Memory B cell (primary cell): ENCODE data around the gene PIM2.

Experiments
- ATAC-seq: fragments of 150-1000 bp; cut with Tn5 transposase; 2 replicates; pipeline ENCODE4 v1.10.0; 2021; ENCODE audit warnings: low read depth, mild to moderate bottlenecking, moderate library complexity
- DNase-seq, 2 donors: peaks; one replicate each; pipeline ENCODE4 v3.0.0; 2022; ENCODE audit warnings: low spot score in 2 of 2
- H3K27ac Mint-ChIP-seq: one replicate; pipeline ENCODE4 v1.8.0; 2022; ENCODE audit warnings: mild to moderate bottlenecking, moderate library complexity, mixed read lengths
- H3K27me3 Mint-ChIP-seq: one replicate; pipeline ENCODE4 v1.8.0; 2022; ENCODE audit warnings: mixed read lengths
- H3K36me3 Mint-ChIP-seq: one replicate; pipeline ENCODE4 v1.8.0; 2022; ENCODE audit warnings: mild to moderate bottlenecking, mixed read lengths
- H3K4me1 Mint-ChIP-seq: one replicate; pipeline ENCODE4 v1.8.0; 2022; ENCODE audit warnings: mixed read lengths
- H3K4me3 Mint-ChIP-seq: one replicate; pipeline ENCODE4 v1.8.0; 2022; ENCODE audit warnings: mild to moderate bottlenecking, moderate library complexity, mixed read lengths
- H3K9me3 Mint-ChIP-seq: one replicate; pipeline ENCODE4 v1.8.0; 2022; ENCODE audit warnings: mixed read lengths

PIM2 gene

DNA sequence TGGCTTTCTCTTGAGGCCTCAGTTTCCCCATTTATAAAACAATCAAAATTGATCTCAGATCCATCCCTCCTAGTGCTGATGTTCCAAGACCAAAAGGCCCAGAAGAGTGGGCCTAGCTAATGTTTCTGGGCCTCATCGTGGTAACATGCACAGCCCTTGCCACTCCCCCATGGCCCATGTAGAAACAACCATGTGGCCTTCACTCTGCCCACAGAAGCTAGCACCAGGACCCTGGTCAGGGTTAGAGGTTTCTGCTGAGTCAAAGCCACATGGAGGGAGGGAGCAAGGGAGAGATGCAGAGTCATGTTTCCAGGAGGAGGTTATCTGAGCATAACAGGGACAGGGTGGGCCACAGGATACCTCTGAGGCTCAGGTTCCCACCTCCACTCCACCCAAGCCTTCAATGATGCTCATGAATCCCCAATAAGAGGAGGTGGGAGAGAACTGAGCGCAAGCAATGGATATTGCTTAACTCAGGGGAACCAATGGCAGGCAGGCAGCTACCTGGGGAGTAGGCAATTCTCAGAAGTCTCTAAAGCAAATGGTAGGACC, 21.7 kb upstream of the PIM2 start:
- ATAC-seq (no peak), DNase-seq (no peak)
- peak overlapping the region; percentile 21 for H3K4me3 Mint-ChIP-seq
- H3K27ac Mint-ChIP-seq = peak overlapping the region; percentile 99
- H3K36me3 Mint-ChIP-seq = peaks cover 7% of the 10 kb centered on the region
- no peaks in the 10 kb centered on the region for H3K27me3 Mint-ChIP-seq
- no peaks in the 10 kb centered on the region for H3K9me3 Mint-ChIP-seq
- peaks cover 49% of the 10 kb centered on the region for H3K4me1 Mint-ChIP-seq

DNA sequence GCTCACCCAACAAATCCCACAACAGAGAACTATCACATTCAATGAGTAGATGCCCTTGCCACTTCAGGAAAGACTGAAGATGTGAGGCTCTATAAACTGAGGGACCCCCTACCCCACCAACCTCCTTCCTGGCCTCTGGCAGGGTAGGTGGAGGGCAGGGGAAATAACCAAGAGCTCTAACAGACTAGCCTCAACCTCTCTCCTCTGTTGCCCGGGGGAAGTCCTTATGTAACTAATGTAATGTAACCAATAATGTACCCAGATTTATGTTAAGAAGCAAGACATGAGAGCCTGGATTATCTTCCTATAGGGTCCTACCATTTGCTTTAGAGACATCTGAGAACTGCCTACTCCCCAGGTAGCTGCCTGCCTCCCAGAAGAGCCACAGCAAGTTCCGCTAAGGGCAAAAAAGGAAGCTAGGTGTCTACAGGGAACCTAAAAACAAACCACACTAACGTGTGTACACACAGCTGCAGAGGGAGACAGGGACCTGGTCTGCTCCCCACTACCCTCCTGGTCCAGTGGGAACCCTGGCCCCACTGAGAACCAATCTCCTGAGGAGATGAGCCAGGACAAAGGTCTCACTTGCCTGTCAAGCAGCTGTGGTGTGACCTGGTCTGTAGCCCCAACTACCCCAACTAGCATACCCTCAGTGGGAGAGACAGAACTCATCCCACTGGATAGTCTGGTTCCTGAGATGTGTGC, 20.9 kb upstream of the PIM2 start:
- DNase-seq = peak; percentile 30 to 63
- peak; percentile 34 for ATAC-seq
- no peaks in the 10 kb centered on the region for H3K27me3 Mint-ChIP-seq
- peak overlapping the region; percentile 83 for H3K4me3 Mint-ChIP-seq
- H3K4me1 Mint-ChIP-seq = peaks cover 55% of the 10 kb centered on the region
- H3K27ac Mint-ChIP-seq = peak overlapping the region; percentile 99
- H3K9me3 Mint-ChIP-seq = no peaks in the 10 kb centered on the region
- peaks cover 9% of the 10 kb centered on the region for H3K36me3 Mint-ChIP-seq

DNA sequence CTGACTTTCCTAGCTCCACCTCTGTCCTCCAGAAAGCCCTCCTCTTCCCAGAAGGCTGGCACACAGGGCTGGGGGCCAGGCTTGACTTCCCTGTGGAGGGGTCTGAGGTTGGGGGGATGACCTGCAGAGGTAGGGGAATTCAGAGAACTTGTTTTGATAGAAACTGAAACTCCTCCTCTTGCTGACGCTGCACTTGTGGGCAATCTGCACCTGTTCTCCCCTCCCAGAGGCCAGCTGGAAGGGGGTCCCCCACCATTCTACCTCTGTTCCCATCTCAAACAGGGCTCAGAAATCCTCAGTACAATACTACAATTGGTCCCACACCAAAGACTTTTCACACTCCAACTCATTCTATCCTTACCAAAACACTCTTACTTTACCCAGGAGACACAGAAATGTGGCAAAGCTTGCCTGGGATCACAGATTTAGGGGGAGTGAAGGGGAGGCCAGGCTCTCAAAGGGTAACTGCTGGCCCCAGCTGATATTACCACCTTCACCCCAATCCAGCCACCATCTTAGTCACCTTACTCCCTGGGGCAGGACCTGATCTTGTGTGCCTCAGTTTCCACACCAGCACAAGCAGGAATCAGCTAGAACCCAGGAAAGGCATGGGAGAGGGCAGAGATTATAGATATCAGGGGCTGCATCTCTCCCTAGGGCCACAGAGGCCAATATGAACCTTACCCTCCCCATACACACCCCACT, 20.0 kb upstream of the PIM2 start:
- no peaks in the 10 kb centered on the region for H3K27me3 Mint-ChIP-seq
- peak overlapping the region; percentile 83 for H3K4me3 Mint-ChIP-seq
- H3K4me1 Mint-ChIP-seq = peaks cover 54% of the 10 kb centered on the region
- H3K27ac Mint-ChIP-seq = peak overlapping the region; percentile 99
- ATAC-seq (peak; percentile 50), DNase-seq (peak; percentile 67 to 76)
- peaks cover 11% of the 10 kb centered on the region for H3K36me3 Mint-ChIP-seq
- no peaks in the 10 kb centered on the region for H3K9me3 Mint-ChIP-seq

DNA sequence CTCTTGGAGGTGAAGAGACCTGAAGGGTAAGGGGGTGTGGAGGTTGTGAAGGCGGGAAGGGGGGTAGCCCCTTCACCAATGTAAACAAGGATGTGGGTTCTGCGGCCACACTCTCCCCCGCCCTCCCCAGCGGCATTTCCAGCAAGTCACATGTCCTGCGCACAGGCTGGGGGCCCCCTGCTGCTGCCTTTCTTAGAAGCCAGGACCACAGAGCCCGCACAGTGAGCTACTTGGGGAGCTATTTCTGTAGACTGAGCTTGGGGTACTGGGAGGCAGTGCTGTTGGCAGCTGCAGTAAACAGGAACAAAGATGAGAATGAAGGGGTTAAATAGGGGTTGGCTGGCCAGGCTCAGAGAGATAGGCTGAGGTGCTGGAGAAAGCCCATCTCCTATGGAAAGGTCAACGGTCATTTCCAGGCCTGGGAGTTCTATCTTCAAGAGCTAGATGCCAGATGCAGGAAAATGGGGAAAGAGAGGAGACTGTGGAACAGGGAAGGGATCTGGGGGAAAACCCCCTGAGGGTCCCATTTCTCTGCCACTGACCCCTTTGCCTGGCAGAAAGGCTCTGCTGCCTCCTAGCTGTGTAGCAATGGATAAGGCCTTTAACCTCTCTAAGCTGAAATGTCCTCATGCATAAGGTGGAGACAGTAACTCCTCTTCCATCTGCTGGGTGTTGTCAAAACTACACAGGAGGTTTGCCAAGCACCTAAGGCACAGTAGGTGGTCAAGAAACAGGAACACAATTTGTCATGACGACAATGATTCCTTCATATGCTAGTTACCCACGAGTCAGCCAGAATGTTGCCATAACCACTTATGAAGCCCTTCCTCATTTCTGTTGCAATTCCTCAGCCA, 18.5 kb upstream of the PIM2 start:
- H3K4me1 Mint-ChIP-seq = peaks cover 51% of the 10 kb centered on the region
- peaks cover 9% of the 10 kb centered on the region for H3K36me3 Mint-ChIP-seq
- peak; percentile 72 to 75 for DNase-seq
- no peaks in the 10 kb centered on the region for H3K27me3 Mint-ChIP-seq
- H3K4me3 Mint-ChIP-seq = peak overlapping the region; percentile 83
- peak; percentile 60 for ATAC-seq
- no peaks in the 10 kb centered on the region for H3K9me3 Mint-ChIP-seq
- H3K27ac Mint-ChIP-seq = peak overlapping the region; percentile 99

DNA sequence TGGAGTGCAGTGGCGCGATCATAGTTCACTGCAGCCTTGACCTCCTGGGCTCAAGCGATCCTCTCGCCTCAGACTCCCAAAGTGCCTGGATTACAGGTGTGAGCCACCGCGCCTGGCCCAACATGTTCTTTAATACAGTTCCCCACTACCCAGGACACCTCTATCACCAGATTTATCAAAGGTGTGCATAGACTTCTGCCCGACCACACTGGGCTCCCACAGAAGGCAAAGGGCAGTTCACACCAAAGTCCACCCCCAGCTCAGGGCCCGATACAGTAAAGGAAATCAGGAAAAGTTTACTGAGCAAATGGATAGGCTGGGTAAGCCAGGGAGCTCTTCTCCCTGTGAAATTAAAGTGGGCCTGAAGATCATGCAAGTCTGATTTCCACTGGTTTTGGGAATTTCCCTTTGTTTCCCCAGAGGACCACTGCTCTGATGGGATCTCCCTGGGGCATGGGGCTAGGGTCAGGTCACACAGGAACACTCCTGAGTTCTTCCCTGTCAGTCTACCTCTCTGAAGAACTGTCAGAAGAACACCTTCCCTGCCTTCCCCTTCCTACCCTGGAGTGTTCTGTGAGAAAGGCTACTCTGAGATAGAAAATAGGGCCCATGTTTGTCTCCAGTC, 17.7 kb upstream of the PIM2 start:
- Mint-ChIP-seq H3K27ac (peak overlapping the region; percentile 99), H3K27me3 (no peaks in the 10 kb centered on the region), H3K4me1 (peaks cover 44% of the 10 kb centered on the region), H3K36me3 (peaks cover 7% of the 10 kb centered on the region), H3K9me3 (no peaks in the 10 kb centered on the region), H3K4me3 (peak overlapping the region; percentile 83)
- DNase-seq = no peak
- ATAC-seq = no peak

DNA sequence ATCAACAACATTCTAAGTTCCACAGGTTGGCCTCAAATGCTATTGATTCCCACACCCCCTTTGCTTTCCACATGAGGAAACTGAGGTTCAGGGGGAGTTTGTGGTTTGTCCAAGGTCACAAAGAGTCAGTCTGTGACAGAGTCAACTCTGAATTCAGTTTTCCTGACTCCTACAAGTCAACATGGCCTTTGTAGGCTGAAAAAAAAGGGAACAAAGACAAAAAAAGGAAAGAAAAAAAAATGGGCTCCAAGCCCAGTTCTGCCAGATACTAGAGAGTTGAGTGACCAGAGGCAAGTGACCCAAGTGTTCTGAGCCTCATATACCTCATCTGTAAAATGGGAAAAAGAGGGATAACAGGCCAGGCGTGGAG, 16.5 kb upstream of the PIM2 start:
- Mint-ChIP-seq H3K36me3 (peaks cover 8% of the 10 kb centered on the region), H3K9me3 (no peaks in the 10 kb centered on the region), H3K27ac (peak overlapping the region; percentile 99), H3K4me1 (peaks cover 42% of the 10 kb centered on the region), H3K27me3 (no peaks in the 10 kb centered on the region), H3K4me3 (peak overlapping the region; percentile 46)
- DNase-seq = no peak
- ATAC-seq = no peak

DNA sequence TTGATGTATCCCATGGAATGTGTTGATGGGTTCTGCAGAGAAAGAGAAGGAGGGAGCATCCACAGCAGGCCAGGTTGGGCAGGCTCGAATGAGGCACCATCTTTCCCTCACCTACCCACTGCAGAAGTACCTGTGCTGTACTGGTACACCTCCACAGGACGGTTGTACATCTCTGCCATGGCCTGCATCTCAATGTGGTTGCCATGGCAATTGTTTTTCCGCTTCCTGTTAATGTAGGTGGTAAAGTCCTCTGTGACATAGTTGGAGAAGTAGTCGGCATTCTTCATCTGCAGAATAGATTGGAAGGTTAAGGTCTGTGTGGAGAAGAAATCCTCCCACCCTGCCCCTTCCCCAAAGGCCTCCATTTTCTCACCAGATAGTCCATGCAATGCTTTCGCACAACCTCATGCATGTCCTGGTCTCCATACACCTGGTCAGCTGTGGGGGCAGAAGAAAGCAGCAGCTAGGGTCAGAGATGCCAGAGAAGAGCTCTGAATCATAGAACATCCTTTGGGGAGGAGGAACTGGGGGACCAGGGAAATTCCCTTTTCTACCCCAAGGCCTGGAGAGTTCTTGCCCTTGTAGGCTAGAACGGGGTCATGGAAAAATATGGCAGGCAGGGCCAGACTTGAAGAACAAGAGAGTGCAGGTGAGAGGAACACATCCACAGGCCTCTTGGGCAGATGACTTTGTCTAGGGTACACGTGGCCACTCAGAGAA, 15.9 kb upstream of the PIM2 start:
- Mint-ChIP-seq H3K4me3 (peak overlapping the region; percentile 46), H3K4me1 (peaks cover 41% of the 10 kb centered on the region), H3K27ac (peak overlapping the region; percentile 99), H3K36me3 (peaks cover 12% of the 10 kb centered on the region), H3K9me3 (no peaks in the 10 kb centered on the region), H3K27me3 (no peaks in the 10 kb centered on the region)
- ATAC-seq (no peak), DNase-seq (no peak)

DNA sequence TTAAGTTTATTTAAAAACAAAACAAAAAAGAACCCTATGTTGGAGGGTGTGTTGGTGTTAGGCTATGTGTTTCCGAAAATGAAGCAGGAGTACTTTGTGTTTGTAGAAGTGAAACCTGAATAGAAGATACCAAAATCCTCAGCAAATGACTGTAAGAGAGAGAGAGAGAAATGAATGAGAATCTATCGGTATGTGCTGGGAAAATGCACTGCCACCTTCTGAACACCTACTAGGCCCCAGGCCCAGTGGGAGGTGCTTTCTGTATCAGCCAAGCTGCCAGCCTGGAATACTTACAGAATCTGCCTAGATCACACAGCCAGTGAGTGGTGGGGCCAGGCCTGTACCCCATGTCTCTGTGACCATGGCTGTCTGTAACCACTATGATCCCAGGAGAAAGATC, 14.9 kb upstream of the PIM2 start:
- Mint-ChIP-seq H3K27me3 (no peaks in the 10 kb centered on the region), H3K36me3 (peaks cover 12% of the 10 kb centered on the region), H3K9me3 (no peaks in the 10 kb centered on the region), H3K4me1 (peaks cover 31% of the 10 kb centered on the region), H3K4me3 (peak overlapping the region; percentile 50), H3K27ac (peak overlapping the region; percentile 99)
- DNase-seq (no peak), ATAC-seq (no peak)

DNA sequence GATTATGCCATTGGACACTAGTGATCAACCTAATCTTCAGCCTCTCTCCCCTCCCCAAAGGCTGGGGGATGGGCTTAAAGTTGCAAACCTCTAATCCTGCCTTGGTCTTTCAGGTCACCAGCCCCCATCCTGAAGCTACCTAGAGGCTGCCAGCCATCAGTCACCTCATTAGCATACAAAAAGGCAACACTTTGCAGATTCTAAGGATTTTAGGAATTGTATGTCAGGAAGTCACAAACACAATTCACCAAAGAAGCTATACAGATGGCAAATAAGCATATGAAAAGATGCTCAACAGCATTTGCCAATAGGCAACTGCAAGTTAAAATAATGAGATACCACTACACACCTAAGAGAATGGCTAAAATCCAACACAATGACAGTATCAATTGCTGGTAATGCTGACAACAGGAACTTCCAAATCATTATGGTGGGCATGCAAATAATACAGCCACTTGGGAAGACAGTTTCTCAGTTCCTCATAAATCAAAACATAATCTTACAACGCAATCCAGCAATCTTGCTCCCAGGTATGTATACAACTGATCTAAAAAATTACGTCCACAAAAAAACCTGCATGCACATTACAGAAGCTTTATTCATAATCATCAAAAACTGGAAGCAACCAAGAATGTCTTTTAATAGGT, 9.0 kb upstream of the PIM2 start:
- peaks cover 16% of the 10 kb centered on the region for H3K36me3 Mint-ChIP-seq
- peak overlapping the region; percentile 75 for H3K27ac Mint-ChIP-seq
- peak overlapping the region; percentile 69 for H3K4me3 Mint-ChIP-seq
- H3K27me3 Mint-ChIP-seq = no peaks in the 10 kb centered on the region
- peak; percentile 78 for ATAC-seq
- no peak for DNase-seq
- H3K9me3 Mint-ChIP-seq = no peaks in the 10 kb centered on the region
- H3K4me1 Mint-ChIP-seq = peaks cover 17% of the 10 kb centered on the region

DNA sequence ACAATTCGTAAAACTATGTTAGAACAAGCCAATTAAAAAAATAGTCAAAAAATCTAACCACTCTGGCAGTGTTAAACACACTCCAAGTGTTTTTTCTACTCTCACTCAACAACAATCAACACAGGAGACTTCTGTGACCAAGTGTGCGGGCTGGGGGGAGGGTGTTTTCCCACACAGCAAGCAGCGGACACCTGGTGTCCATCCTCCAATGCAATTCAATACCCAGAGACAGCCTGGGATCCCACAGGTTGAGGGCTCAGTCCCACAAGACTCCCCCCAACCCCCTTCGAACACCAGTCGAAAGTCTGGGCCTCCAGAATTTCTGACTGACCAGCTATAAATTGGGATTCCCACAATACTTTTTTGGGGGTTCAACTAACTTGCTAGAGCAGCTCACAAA, 8.3 kb upstream of the PIM2 start:
- no peaks in the 10 kb centered on the region for H3K27me3 Mint-ChIP-seq
- no peak overlapping the region for H3K27ac Mint-ChIP-seq
- no peak overlapping the region for H3K4me3 Mint-ChIP-seq
- peaks cover 16% of the 10 kb centered on the region for H3K4me1 Mint-ChIP-seq
- H3K36me3 Mint-ChIP-seq = peaks cover 18% of the 10 kb centered on the region
- ATAC-seq (no peak), DNase-seq (no peak)
- H3K9me3 Mint-ChIP-seq = no peaks in the 10 kb centered on the region

DNA sequence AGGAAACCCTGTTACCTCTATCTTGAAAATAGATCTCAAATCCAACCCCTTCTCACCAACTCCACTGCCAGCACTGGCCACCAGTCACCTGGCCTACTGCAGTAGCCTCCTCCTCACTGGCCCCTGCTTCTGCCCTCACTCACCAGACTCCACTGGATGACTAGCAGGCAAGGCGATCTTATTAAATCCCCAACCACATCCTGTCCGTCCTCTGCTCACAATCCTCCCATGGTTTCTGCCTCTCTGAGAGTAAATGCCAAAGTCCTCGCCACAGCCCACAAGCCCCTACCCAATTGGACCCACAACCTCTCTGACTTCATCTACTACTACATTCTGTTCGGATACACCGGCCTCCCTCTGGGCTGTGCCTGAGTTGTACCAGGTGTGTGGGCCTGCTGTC, 5.4 kb upstream of the PIM2 start:
- no peak overlapping the region for H3K4me3 Mint-ChIP-seq
- DNase-seq (no peak), ATAC-seq (no peak)
- H3K36me3 Mint-ChIP-seq = peaks cover 13% of the 10 kb centered on the region
- H3K27ac Mint-ChIP-seq = peak overlapping the region; percentile 80
- no peaks in the 10 kb centered on the region for H3K9me3 Mint-ChIP-seq
- no peaks in the 10 kb centered on the region for H3K27me3 Mint-ChIP-seq
- H3K4me1 Mint-ChIP-seq = peaks cover 26% of the 10 kb centered on the region

DNA sequence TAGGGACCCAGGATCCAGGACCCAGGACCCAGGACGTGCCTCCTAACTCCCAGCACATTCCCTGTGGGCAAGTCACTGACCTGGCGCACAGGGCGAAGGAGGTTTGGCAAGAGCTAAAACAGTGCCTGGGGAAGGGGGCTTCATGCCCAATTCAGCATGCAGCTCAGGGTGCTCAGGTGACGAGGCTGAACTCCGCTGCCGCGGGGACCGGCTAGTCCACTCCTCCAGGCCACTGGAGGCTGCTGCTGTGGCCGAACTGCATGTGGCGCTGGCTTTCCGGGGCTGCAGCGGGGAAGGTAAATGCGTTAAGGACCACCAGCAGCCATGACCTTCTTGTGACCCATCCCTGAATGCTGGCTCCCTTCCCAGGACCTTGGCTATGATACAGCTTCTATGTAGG, 4.9 kb upstream of the PIM2 start:
- DNase-seq = no peak
- H3K4me1 Mint-ChIP-seq = peaks cover 26% of the 10 kb centered on the region
- H3K4me3 Mint-ChIP-seq = no peak overlapping the region
- no peaks in the 10 kb centered on the region for H3K27me3 Mint-ChIP-seq
- no peaks in the 10 kb centered on the region for H3K9me3 Mint-ChIP-seq
- H3K27ac Mint-ChIP-seq = no peak overlapping the region
- ATAC-seq = no peak
- H3K36me3 Mint-ChIP-seq = peaks cover 13% of the 10 kb centered on the region

DNA sequence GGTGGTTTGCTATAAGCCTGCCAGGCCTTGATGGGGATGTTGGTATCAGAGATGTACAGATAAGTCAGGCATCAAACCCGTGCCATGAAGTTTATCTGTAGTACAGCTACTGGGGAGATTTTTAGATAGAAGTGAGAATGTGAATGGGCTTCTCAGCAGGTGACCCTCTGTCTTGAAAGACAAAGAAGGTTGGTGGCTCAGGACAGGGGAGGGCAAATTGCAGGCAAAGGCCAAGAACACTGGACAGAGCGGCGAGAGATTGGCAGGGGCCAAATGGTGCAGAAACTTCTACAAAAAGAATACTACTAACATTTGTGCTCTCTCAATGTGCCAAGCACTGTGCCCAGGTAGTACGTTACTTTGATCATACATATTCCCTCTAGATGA, 1.9 kb upstream of the PIM2 start:
- DNase-seq (no peak), ATAC-seq (no peak)
- Mint-ChIP-seq H3K4me3 (peak overlapping the region; percentile 87), H3K27me3 (no peaks in the 10 kb centered on the region), H3K36me3 (peaks cover 27% of the 10 kb centered on the region), H3K4me1 (peaks cover 21% of the 10 kb centered on the region), H3K27ac (peak overlapping the region; percentile 95), H3K9me3 (no peaks in the 10 kb centered on the region)
